Fibroblast of peridontal ligament (primary cell): ENCODE measurements around the gene AHRR.
A peak's percentile ranks its signal among the peaks of the same experiment; 100 is the strongest.

ENCODE experiments used
- DNase-seq: peaks from one replicate; pipeline ENCODE4 v3.0.0-alpha.2; 2010; ENCODE audit errors: extremely low read depth

AHRR gene

DNA sequence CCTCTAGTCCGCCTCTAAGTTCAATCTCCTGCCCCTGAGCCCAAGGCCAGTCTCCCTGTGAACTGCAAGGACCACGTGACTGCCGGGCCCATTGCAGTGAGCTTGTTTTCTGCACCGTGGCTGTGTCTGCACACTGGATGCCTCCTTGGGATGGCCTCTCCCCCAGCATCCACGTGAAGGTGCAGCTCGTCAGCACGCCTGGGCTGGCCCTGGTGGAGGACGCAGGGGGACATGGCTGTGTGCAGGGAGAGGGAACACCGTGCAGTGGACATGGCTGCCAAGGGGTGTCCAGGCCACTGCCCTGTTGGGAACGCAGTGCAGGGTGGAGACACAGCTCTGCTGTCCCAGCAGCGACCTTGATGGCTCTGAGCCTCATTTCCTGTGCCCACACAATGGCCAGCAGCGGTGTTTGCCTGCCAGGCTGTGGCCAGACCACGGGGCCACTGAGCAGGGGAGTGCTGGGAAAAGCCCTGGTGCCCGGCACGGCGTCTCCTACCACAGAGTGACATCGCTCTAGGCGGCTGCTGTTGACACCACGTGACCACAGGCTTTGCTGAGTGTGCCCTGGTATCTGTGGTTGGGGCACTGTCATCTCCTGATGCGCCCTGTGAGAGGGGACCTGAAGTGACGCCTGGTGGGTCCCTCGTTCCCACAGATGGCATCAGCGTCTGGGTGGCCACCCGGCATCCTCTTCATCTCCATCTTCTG lies 94.6 kb downstream of the AHRR start:
- no peak for DNase-seq

- DNase-seq = no peak
Observed at GRCh38 chr5:416636-416960, 95.1 kb downstream of the AHRR start.

GRCh38 chr5:417301-418161 lies 96.0 kb downstream of the AHRR start:
- peak; percentile 50 for DNase-seq

DNA sequence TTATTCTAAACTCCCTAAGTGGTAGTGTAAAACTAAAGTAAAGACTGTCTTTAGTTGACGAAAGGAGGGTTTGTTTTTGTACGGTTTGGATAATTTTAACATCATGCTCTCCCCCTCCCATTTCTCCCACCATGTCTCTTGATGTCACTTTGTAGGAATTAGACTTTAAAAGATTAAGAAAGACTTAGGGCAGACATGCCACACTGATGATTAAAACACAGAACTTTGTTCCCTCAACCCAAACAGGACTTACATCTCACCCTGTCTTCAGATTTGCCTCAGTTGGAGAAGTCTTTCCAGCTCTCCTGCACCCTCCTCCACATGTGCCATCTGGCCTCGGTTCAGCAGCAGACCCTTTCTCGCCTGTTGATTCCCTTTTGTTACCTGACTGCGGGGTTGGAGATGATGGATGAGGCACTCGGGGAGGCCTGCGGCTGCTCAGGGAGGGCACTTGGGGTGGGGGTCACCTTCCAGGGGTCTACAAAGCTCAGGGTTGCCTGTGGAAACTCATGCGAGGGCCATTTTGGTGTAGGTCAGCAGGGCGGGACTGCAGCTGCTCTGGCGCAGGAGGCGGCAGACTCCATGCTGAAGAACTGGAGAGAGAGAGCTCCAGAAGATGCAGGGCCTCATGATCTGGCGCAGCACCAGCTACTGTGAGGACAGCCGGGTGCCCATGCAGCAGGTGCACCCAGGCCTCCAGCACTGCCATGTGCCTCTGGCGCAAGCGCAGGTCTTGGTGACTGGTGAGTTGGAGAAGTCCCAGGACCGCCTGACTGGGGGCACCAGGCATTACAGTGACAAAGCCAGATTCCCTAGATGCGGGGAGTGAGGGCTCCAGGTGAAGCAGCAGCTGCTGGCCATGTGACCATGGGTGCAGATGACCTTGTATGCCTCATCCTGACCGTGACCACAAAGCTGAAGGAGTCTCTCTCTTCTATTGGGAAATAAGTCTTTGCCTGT lies 96.9 kb downstream of the AHRR start:
- DNase-seq = no peak

- DNase-seq = no peak
Observed at GRCh38 chr5:419970-420369, 98.5 kb downstream of the AHRR start.

- DNase-seq = no peak
Observed at GRCh38 chr5:420632-421286, 99.2 kb downstream of the AHRR start.

GRCh38 chr5:421287-421880 lies 99.9 kb downstream of the AHRR start:
- no peak for DNase-seq

DNA sequence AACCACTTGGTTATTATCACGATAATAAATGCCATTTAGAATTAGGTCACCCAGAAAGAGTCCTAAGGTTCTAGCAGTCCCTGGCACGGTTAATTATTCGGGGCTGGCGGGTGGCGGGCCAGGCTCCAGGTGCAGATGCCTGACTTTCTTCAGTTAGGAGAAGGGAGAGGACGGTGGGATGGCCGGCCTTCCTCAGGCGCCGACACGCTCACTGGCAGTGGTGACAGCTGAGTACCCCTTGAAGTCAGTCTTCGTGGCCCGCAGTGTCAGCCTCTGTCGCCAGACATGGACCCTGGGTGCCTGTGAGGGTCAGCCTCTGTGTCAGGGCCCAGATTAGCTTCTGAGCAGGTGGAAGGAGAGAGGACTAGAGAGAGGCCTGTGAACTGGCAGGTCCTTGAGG lies 100.4 kb downstream of the AHRR start:
- DNase-seq = no peak

- DNase-seq = no peak
Observed at GRCh38 chr5:422323-423232, 101.1 kb downstream of the AHRR start.

GRCh38 chr5:423233-423565 lies 101.7 kb downstream of the AHRR start:
- DNase-seq = no peak

- DNase-seq = no peak
Observed at GRCh38 chr5:423626-424261, 102.2 kb downstream of the AHRR start.

GRCh38 chr5:424301-425110 lies 103.0 kb downstream of the AHRR start:
- DNase-seq = no peak

DNA sequence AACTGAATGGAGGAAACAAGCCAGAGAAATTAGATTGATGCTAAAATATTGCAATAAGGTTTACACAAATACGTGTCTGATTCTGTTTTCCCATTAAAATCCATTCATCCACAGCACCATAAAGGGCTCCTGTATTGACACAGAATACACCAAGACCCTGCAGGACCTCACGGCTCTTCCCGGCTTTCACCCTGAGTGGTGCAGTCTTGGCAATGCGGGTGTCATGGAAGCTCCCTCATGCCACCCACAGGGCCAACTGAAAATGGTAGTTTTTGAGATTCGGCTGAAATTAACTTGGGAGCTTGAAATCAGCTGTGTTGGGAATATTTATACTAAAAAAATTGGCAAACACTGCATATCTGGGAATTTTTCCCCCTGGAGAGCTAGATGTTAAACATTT lies 104.2 kb downstream of the AHRR start:
- peak; percentile 63 for DNase-seq

GRCh38 chr5:426392-426976 lies 105.0 kb downstream of the AHRR start:
- no peak for DNase-seq

GRCh38 chr5:427415-428087 lies 106.0 kb downstream of the AHRR start:
- no peak for DNase-seq

DNA sequence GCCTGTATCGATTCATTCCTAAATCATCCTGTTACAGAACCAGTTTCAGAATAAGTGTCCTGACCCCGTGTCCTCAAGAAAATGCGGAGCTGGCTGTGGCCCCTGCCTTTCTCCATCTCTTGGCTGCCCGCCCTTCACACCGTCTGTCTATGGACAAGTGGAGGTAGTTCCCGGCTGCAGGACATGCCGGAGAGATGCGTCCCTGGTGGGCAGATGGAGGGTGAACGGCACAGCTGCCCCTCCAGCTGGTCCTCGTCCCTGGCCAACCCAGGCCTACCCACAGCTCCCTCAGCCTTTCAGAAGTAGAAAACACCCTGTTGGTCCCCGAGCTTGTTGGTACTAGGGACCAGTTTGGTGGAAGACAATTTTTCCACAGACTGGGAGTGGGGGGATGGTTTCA lies 106.7 kb downstream of the AHRR start:
- DNase-seq = no peak

GRCh38 chr5:428754-429452 lies 107.4 kb downstream of the AHRR start:
- DNase-seq = no peak
